Brain pericyte (primary cell): ENCODE measurements around the gene DGKE.

Experiments
- DNase-seq: peaks from one replicate; pipeline ENCODE4 v3.0.0-alpha.2; 2012; ENCODE audit warnings: low read depth, low spot score

The DGKE gene

GRCh38 chr17:56847106-56847505 lies 13.2 kb downstream of the DGKE start:
- DNase-seq: no peak

GRCh38 chr17:56849131-56849530 lies 15.2 kb downstream of the DGKE start:
- no peak for DNase-seq

- DNase-seq: no peak
Observed at GRCh38 chr17:56850591-56850990, 16.6 kb downstream of the DGKE start.

GRCh38 chr17:56851008-56851407 lies 17.1 kb downstream of the DGKE start:
- no peak for DNase-seq

GRCh38 chr17:56861899-56862298 lies 27.9 kb downstream of the DGKE start:
- DNase-seq: no peak

GRCh38 chr17:56863974-56864373 lies 30.0 kb downstream of the DGKE start:
- no peak for DNase-seq

GRCh38 chr17:56866076-56866475 lies 32.1 kb downstream of the DGKE start:
- DNase-seq: no peak

- no peak for DNase-seq
Observed at GRCh38 chr17:56866496-56866895, 32.5 kb downstream of the DGKE start.

GRCh38 chr17:56867948-56868376 lies 34.0 kb downstream of the DGKE start:
- DNase-seq: no peak

GRCh38 chr17:56868716-56869115 lies 34.8 kb downstream of the DGKE start:
- no peak for DNase-seq

GRCh38 chr17:56870081-56870651 lies 36.2 kb downstream of the DGKE start:
- DNase-seq: no peak

GRCh38 chr17:56876766-56877179 lies 42.8 kb downstream of the DGKE start:
- DNase-seq: no peak

GRCh38 chr17:56879280-56879679 lies 45.3 kb downstream of the DGKE start:
- DNase-seq: no peak

GRCh38 chr17:56880133-56880532 lies 46.2 kb downstream of the DGKE start:
- DNase-seq: no peak

GRCh38 chr17:56880571-56880970 lies 46.6 kb downstream of the DGKE start:
- DNase-seq: no peak

- no peak for DNase-seq
Observed at GRCh38 chr17:56881685-56882295, 47.8 kb downstream of the DGKE start.

GRCh38 chr17:56883616-56884015 lies 49.7 kb downstream of the DGKE start:
- DNase-seq: no peak

- no peak for DNase-seq
Observed at GRCh38 chr17:56884483-56885311, 50.7 kb downstream of the DGKE start.

GRCh38 chr17:56885312-56885657 lies 51.3 kb downstream of the DGKE start:
- DNase-seq: no peak

- no peak for DNase-seq
Observed at GRCh38 chr17:56886288-56886731, 52.4 kb downstream of the DGKE start.

GRCh38 chr17:56887105-56887504 lies 53.2 kb downstream of the DGKE start:
- DNase-seq: no peak

- DNase-seq: no peak
Observed at GRCh38 chr17:56887552-56888467, 53.9 kb downstream of the DGKE start.
